KMS-11 (cell line): ENCODE results near the gene KIAA0753.

Experiments used
- H2AFZ ChIP-seq: fragments of 200-600 bp; sonication (generic); 2 replicates; pipeline ENCODE4 v1.6.1; 2016; ENCODE audit warnings: antibody characterized with exemption, mixed run types, low read depth
- H3K27ac ChIP-seq: fragments of 200-600 bp; sonication (generic); 2 replicates; pipeline ENCODE4 v1.6.1; 2016; ENCODE audit warnings: mild to moderate bottlenecking, mixed run types
- H3K27me3 ChIP-seq: fragments of 200-600 bp; sonication (generic); 2 replicates; pipeline ENCODE4 v1.6.1; 2017; ENCODE audit warnings: mild to moderate bottlenecking, low read depth, mixed run types, moderate library complexity; ENCODE audit not compliant: insufficient read depth
- H3K36me3 ChIP-seq: fragments of 200-600 bp; sonication (generic); 2 replicates; pipeline ENCODE4 v1.6.1; 2017; ENCODE audit warnings: mild to moderate bottlenecking, mixed run types; ENCODE audit not compliant: insufficient read depth
- H3K4me1 ChIP-seq: fragments of 200-600 bp; sonication (generic); 2 replicates; pipeline ENCODE4 v1.6.1; 2016; ENCODE audit warnings: mild to moderate bottlenecking, low read depth, mixed run types; ENCODE audit not compliant: poor library complexity, severe bottlenecking
- H3K4me2 ChIP-seq: fragments of 200-600 bp; sonication (generic); 2 replicates; pipeline ENCODE4 v1.7.0; 2016; ENCODE audit warnings: mild to moderate bottlenecking, mixed run types
- H3K4me3 ChIP-seq: fragments of 200-600 bp; sonication (generic); IDR thresholded peaks from 2 replicates; pipeline ENCODE4 v1.6.1; 2017; ENCODE audit warnings: low read depth, low read length, mixed read lengths; ENCODE audit not compliant: insufficient read depth
- H3K79me2 ChIP-seq: fragments of 200-600 bp; sonication (generic); 2 replicates; pipeline ENCODE4 v1.6.1; 2016; ENCODE audit warnings: low read depth, mixed run types; ENCODE audit not compliant: insufficient read depth
- H3K9ac ChIP-seq: fragments of 200-600 bp; sonication (generic); 2 replicates; pipeline ENCODE4 v1.6.1; 2016; ENCODE audit warnings: mild to moderate bottlenecking, mixed run types
- H4K20me1 ChIP-seq: fragments of 200-600 bp; sonication (generic); 2 replicates; pipeline ENCODE4 v1.6.1; 2016; ENCODE audit warnings: mild to moderate bottlenecking, mixed run types; ENCODE audit not compliant: insufficient read depth
- CTCF ChIP-seq: fragments of 200-600 bp; sonication (generic); conservative IDR thresholded peaks from 2 replicates; pipeline ENCODE4 v1.6.1; 2017; ENCODE audit warnings: low read depth, mild to moderate bottlenecking, antibody characterized with exemption, low read length, moderate library complexity, mixed read lengths

Gene KIAA0753

DNA sequence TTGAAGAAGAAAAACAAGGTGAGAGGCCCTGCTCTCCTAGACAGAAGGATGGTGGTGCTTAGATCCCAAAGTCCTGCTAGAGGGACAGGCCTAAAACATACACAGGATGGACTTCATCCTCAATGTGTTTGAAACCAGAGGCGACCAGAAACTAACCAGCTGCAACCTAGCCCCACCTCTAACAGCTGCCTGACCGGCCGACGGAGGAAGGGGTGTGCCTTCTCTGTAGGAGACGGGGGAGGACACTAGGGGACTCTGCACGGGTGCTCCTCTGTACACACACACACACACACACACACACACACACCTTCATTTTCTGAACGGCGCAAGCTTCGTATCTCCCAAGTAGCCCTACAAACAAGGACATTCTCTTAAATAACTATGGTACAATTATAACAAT, 59.9 kb downstream of the KIAA0753 start:
- no peak for TF ChIP-seq CTCF
- Histone ChIP-seq H3K9ac (no peak overlapping the region), H3K27ac (no peak overlapping the region), H3K4me3 (no peak overlapping the region), H2AFZ (no peak overlapping the region), H3K36me3 (no peaks in the 10 kb centered on the region), H3K4me1 (no peaks in the 10 kb centered on the region), H3K79me2 (no peaks in the 10 kb centered on the region), H3K27me3 (no peaks in the 10 kb centered on the region), H4K20me1 (no peaks in the 10 kb centered on the region), H3K4me2 (no peak overlapping the region)

DNA sequence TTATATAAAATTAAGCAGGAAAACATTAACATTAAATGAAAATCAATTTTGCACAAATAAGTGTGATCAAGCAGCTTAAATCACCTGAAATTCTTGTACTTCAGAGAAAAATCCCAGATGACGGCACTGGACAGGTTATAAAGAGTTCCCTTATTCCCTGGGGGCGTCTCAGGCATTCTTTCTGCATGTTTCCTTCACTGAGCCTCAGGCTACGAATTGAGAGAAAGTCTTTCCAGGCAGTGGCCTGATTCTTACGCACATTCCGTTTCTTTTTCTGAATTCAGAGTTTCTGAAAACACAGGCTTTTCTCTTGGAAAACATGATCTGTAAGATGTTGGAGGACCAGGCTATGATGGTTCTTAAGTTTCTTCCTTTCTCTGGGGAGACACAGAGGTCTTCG, 62.0 kb downstream of the KIAA0753 start:
- Histone ChIP-seq H3K4me1 (no peaks in the 10 kb centered on the region), H3K27me3 (no peaks in the 10 kb centered on the region), H4K20me1 (no peaks in the 10 kb centered on the region), H3K9ac (no peak overlapping the region), H3K4me3 (no peak overlapping the region), H3K36me3 (no peaks in the 10 kb centered on the region), H2AFZ (no peak overlapping the region), H3K4me2 (no peak overlapping the region), H3K79me2 (no peaks in the 10 kb centered on the region), H3K27ac (no peak overlapping the region)
- no peak for TF ChIP-seq CTCF

DNA sequence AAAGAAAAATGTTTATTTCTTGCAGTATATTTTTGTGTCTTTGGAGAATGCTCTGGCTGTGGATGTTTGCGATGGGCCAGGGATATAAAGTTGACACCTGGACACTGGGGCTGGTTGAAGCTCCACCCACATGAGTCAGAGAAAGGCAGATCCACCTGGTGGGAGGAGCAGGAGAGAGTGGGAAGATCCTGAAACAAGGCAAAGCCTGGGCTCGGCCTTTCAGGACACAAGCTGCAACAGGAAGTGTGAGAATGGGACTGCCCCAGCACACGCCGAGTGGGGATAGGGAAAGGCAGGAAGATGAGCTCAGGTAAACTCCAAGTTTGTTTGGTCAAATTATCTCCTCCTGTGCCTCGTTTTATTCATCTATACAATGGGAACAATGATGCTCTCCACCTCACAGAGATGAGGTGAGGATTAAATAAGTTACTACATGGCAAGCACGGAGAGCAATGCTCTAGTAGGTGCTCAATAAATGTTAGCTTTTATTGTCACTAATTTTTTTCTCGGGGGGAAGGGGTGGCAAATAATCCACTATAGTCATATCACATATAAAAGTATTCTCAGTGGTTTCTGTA, 62.7 kb downstream of the KIAA0753 start:
- no peak for TF ChIP-seq CTCF
- no peaks in the 10 kb centered on the region for H3K27me3 ChIP-seq
- no peak overlapping the region for H3K4me2 ChIP-seq
- H3K36me3 ChIP-seq, result no peaks in the 10 kb centered on the region
- no peaks in the 10 kb centered on the region for H4K20me1 ChIP-seq
- no peak overlapping the region for H3K9ac ChIP-seq
- no peaks in the 10 kb centered on the region for H3K4me1 ChIP-seq
- H3K27ac ChIP-seq, result no peak overlapping the region
- H2AFZ ChIP-seq, result no peak overlapping the region
- no peaks in the 10 kb centered on the region for H3K79me2 ChIP-seq
- H3K4me3 ChIP-seq, result no peak overlapping the region

GRCh38 chr17:6576038-6576785, 64.3 kb downstream of the KIAA0753 start:
- no peaks in the 10 kb centered on the region for H3K4me1 ChIP-seq
- H3K9ac ChIP-seq, result no peak overlapping the region
- H3K4me2 ChIP-seq, result no peak overlapping the region
- no peaks in the 10 kb centered on the region for H3K79me2 ChIP-seq
- H4K20me1 ChIP-seq, result no peaks in the 10 kb centered on the region
- no peak for TF ChIP-seq CTCF
- no peak overlapping the region for H2AFZ ChIP-seq
- H3K27ac ChIP-seq, result no peak overlapping the region
- no peaks in the 10 kb centered on the region for H3K36me3 ChIP-seq
- H3K27me3 ChIP-seq, result no peaks in the 10 kb centered on the region
- H3K4me3 ChIP-seq, result no peak overlapping the region
